ENCODE data around the gene MYH3. TPM values are rescaled to one million over a fixed set of nuclear protein-coding genes. Genes with fewer than 3 reads are reported as not detected.

The MYH3 gene
- total and polyA plus RNA-seq, 10 of the 15 experiments (the other 5 are each of a cell fraction or from before 2014, with no cell fraction given), result 0.14 to 1.4 (median 0.71) TPM

DNA sequence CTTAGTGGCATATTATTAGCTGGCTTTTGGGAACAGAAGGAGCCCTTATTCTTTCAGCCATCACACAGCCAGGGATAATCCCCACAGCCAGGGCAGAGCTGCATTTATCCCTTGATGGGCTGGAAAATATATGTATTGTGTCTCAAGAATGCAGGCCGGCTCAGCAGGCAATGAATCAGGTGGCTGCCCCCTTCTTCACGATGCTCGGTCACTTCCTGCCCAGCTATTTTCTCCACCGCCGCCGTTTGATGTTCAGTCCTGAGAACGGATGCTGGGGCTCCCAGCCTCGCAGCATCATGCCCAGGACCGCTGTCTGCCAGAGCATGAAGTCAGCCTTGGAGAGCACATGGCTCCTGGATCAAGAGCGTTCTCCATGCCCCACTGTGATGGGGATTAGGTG, 4.3 kb upstream of the MYH3 start:
- no TSS peak for BruUV-seq (replicated peaks)
- no peaks in the 10 kb centered on the region for H3K36me3 ChIP-seq (ENCODE audit: control insufficient read depth in 2 of 2, insufficient read depth in 2 of 2, low read length in 1 of 2)
- 98% methylated on average over 10 of the region's 10 CpGs for WGBS (ENCODE audit: insufficient coverage, insufficient replicate concordance, low lambda C conversion rate, missing lambda C conversion rate)
- ChIA-PET POLR2A (interaction anchor here (0.6 kb wide), 1 partner anchor 1929 kb away, joined by 4 read pairs; no protein-coding TSS in a partner anchor), RAD21 (ENCODE audit: unreplicated experiment) (no interaction called here), SMC1A (ENCODE audit: uncharacterized antibody, unreplicated experiment) (interaction anchor here (0.6 to 0.8 kb wide), 3 partner anchors 9 to 15 kb away, joined by 3 read pairs; no protein-coding TSS in a partner anchor), CTCF (interaction anchor here (1.3 to 1.4 kb wide), 2 partner anchors 30 to 45 kb away, joined by 3 to 4 read pairs; no protein-coding TSS in a partner anchor)
- no peak overlapping the region for H3K4me3 ChIP-seq
- H3K27me3 ChIP-seq (replicated peaks in 1 of 2; ENCODE audit: control insufficient read depth in 2 of 2, insufficient read depth in 2 of 2, low read length in 1 of 2), result no peaks in the 10 kb centered on the region
- H3K9me3 ChIP-seq (replicated peaks; ENCODE audit: control insufficient read depth, insufficient read depth, low read length), result no peaks in the 10 kb centered on the region
- ATAC-seq (no peak), FAIRE-seq (no peak), DNase-seq (ENCODE audit: low read depth, low spot score) (no peak)
- no peak overlapping the region for H2AFZ ChIP-seq (ENCODE audit: control insufficient read depth, low read depth, low read length)
- H3K79me2 ChIP-seq (ENCODE audit: control insufficient read depth, insufficient read depth, low read length), result no peaks in the 10 kb centered on the region
- intact Hi-C loops (cut with micrococcal nuclease; ENCODE audit: unreplicated experiment) (no loop called here), in situ Hi-C loops (cut with MboI) (no loop called here)
- no peaks in the 10 kb centered on the region for H4K20me1 ChIP-seq (ENCODE audit: control insufficient read depth, insufficient read depth)
- H3K27ac ChIP-seq (ENCODE audit: control insufficient read depth, insufficient read depth), result no peak overlapping the region
- no peak overlapping the region for H3K9ac ChIP-seq (ENCODE audit: control insufficient read depth, insufficient read depth, low read length)
- TF ChIP-seq, protein P1, sequence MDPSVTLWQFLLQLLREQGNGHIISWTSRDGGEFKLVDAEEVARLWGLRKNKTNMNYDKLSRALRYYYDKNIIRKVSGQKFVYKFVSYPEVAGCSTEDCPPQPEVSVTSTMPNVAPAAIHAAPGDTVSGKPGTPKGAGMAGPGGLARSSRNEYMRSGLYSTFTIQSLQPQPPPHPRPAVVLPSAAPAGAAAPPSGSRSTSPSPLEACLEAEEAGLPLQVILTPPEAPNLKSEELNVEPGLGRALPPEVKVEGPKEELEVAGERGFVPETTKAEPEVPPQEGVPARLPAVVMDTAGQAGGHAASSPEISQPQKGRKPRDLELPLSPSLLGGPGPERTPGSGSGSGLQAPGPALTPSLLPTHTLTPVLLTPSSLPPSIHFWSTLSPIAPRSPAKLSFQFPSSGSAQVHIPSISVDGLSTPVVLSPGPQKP (IDR thresholded peaks at IDR 0.05; ENCODE audit: low read depth, low read length), result no peak
- TF ChIP-seq GATAD2B (conservative IDR thresholded peaks at IDR 0.05; ENCODE audit: low read depth), result no peak
- no peak for TF ChIP-seq KAT2A (conservative IDR thresholded peaks at IDR 0.05; ENCODE audit: control insufficient read depth, low read depth, low read length)
- no peak for TF ChIP-seq CBX3 (IDR thresholded peaks at IDR 0.05; ENCODE audit: borderline replicate concordance, low read depth)
- TF ChIP-seq IKZF1 (conservative IDR thresholded peaks at IDR 0.05), result no peak
- TF ChIP-seq, protein P2, sequence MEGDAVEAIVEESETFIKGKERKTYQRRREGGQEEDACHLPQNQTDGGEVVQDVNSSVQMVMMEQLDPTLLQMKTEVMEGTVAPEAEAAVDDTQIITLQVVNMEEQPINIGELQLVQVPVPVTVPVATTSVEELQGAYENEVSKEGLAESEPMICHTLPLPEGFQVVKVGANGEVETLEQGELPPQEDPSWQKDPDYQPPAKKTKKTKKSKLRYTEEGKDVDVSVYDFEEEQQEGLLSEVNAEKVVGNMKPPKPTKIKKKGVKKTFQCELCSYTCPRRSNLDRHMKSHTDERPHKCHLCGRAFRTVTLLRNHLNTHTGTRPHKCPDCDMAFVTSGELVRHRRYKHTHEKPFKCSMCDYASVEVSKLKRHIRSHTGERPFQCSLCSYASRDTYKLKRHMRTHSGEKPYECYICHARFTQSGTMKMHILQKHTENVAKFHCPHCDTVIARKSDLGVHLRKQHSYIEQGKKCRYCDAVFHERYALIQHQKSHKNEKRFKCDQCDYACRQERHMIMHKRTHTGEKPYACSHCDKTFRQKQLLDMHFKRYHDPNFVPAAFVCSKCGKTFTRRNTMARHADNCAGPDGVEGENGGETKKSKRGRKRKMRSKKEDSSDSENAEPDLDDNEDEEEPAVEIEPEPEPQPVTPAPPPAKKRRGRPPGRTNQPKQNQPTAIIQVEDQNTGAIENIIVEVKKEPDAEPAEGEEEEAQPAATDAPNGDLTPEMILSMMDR (IDR thresholded peaks at IDR 0.05 in 2 of 3, conservative IDR thresholded peaks at IDR 0.05 in 1 of 3; ENCODE audit: control insufficient read depth in 2 of 3, extremely low read depth in 1 of 3, insufficient read depth in 1 of 3, low read depth in 3 of 3, low read length in 3 of 3), result no peak
- TF ChIP-seq STAT1 (conservative IDR thresholded peaks at IDR 0.05), result no peak
- no peak for TF ChIP-seq NFYB (IDR thresholded peaks at IDR 0.05; ENCODE audit: insufficient read depth, low read depth, low read length)
- TF ChIP-seq, protein P3, sequence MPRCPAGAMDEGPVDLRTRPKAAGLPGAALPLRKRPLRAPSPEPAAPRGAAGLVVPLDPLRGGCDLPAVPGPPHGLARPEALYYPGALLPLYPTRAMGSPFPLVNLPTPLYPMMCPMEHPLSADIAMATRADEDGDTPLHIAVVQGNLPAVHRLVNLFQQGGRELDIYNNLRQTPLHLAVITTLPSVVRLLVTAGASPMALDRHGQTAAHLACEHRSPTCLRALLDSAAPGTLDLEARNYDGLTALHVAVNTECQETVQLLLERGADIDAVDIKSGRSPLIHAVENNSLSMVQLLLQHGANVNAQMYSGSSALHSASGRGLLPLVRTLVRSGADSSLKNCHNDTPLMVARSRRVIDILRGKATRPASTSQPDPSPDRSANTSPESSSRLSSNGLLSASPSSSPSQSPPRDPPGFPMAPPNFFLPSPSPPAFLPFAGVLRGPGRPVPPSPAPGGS (IDR thresholded peaks at IDR 0.05; ENCODE audit: borderline replicate concordance, insufficient read depth, low read depth, low read length, poor library complexity, severe bottlenecking), result no peak
- no peak for TF ChIP-seq RELA (IDR thresholded peaks at IDR 0.05; ENCODE audit: borderline replicate concordance, partially characterized antibody)
- no peak for TF ChIP-seq PML (IDR thresholded peaks at IDR 0.05; ENCODE audit: low read length)
- TF ChIP-seq, protein P4, sequence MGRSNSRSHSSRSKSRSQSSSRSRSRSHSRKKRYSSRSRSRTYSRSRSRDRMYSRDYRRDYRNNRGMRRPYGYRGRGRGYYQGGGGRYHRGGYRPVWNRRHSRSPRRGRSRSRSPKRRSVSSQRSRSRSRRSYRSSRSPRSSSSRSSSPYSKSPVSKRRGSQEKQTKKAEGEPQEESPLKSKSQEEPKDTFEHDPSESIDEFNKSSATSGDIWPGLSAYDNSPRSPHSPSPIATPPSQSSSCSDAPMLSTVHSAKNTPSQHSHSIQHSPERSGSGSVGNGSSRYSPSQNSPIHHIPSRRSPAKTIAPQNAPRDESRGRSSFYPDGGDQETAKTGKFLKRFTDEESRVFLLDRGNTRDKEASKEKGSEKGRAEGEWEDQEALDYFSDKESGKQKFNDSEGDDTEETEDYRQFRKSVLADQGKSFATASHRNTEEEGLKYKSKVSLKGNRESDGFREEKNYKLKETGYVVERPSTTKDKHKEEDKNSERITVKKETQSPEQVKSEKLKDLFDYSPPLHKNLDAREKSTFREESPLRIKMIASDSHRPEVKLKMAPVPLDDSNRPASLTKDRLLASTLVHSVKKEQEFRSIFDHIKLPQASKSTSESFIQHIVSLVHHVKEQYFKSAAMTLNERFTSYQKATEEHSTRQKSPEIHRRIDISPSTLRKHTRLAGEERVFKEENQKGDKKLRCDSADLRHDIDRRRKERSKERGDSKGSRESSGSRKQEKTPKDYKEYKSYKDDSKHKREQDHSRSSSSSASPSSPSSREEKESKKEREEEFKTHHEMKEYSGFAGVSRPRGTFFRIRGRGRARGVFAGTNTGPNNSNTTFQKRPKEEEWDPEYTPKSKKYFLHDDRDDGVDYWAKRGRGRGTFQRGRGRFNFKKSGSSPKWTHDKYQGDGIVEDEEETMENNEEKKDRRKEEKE (IDR thresholded peaks at IDR 0.05), result no peak
- TF ChIP-seq, protein P5, sequence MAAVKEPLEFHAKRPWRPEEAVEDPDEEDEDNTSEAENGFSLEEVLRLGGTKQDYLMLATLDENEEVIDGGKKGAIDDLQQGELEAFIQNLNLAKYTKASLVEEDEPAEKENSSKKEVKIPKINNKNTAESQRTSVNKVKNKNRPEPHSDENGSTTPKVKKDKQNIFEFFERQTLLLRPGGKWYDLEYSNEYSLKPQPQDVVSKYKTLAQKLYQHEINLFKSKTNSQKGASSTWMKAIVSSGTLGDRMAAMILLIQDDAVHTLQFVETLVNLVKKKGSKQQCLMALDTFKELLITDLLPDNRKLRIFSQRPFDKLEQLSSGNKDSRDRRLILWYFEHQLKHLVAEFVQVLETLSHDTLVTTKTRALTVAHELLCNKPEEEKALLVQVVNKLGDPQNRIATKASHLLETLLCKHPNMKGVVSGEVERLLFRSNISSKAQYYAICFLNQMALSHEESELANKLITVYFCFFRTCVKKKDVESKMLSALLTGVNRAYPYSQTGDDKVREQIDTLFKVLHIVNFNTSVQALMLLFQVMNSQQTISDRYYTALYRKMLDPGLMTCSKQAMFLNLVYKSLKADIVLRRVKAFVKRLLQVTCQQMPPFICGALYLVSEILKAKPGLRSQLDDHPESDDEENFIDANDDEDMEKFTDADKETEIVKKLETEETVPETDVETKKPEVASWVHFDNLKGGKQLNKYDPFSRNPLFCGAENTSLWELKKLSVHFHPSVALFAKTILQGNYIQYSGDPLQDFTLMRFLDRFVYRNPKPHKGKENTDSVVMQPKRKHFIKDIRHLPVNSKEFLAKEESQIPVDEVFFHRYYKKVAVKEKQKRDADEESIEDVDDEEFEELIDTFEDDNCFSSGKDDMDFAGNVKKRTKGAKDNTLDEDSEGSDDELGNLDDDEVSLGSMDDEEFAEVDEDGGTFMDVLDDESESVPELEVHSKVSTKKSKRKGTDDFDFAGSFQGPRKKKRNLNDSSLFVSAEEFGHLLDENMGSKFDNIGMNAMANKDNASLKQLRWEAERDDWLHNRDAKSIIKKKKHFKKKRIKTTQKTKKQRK (IDR thresholded peaks at IDR 0.05; ENCODE audit: low read depth, low read length), result no peak
- H3K4me1 ChIP-seq (ENCODE audit: control insufficient read depth, insufficient read depth, low read length), result no peaks in the 10 kb centered on the region
- H3K4me2 ChIP-seq (ENCODE audit: control insufficient read depth, insufficient read depth), result no peak overlapping the region

All from GM12878 (cell line).